Stimulated activated CD8-positive, alpha-beta memory T cell treated with anti-CD3 and anti-CD28 coated beads, Interleukin-12 subunit alpha, Interleukin-12 subunit beta, amount 100 ng/mL, for 4 hours (primary cell): Measurements from ENCODE around the gene CYP19A1.
"Not testable (repeated sequence)": the region's sequence is repeated elsewhere in the genome, so short reads cannot be mapped to it uniquely, and the experiment has no call there.

Experiments used
- DNase-seq: peaks from one replicate; pipeline ENCODE4 v3.0.0-alpha.2; 2020; ENCODE audit warnings: low read depth

The CYP19A1 gene

GRCh38 chr15:51205050-51205975 lies 133.1 kb downstream of the CYP19A1 start:
- no peak for DNase-seq

DNA sequence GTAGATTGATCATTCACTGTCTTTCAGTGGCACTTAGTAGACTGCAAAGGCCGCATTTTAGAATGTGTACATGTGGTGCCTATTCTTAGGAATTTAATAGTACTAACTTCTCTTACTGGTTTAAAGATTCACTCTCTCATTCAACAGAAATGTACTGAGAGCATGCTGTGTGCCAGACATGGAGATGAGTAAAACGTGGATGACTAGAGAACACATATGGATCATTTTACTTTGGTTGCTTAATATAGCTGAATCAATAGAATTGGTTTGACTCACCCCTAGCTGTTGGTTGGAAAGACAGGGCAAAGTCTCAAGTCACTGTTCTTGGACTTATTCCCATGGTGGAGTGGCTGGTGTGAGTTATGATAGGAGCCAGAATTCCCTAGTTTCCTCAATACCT lies 134.6 kb downstream of the CYP19A1 start:
- no peak for DNase-seq

- DNase-seq: no peak
Measured at GRCh38 chr15:51202783-51203182, 135.6 kb downstream of the CYP19A1 start.

DNA sequence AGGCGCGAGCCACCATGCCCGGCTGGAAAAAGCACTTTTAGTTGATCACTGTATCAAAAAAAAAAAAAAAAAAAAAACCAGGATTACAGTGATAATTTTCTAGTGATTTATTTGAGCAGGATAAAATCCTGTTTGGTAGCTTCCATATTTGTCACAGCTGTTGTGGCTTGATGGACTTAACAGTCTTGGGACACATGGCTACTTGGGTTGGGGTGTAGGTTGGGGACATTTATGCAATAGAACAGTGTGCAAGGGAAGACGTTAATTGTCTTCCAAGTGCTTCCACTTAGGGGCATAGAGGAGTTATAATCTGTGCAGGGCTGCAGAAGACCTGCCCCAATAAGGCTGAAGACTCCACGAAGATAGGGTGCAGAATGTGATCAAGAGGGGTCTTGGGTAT lies 136.8 kb downstream of the CYP19A1 start:
- DNase-seq: no peak

DNA sequence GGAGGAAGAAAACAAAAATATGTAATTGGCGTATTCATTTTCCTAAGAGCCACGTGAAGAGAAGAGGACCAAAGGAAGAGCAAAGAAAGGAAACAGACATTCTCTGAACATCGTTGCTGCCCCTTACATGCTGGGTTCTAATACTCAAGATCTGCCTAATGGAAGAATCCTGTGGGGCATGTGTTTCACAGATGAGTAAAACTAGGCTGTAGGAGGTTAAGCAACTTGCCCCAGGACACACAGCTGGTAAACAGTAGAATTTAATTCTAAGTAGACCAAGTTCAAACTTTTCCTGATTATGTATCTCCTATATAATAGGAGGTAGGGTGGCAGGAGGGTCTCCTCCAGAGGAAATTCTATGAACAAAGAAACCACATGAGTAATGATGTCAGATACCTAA lies 137.6 kb downstream of the CYP19A1 start:
- DNase-seq: no peak

- DNase-seq: no peak
Measured at GRCh38 chr15:51199541-51199940, 138.9 kb downstream of the CYP19A1 start.

GRCh38 chr15:51198701-51199232 lies 139.6 kb downstream of the CYP19A1 start:
- DNase-seq: no peak

DNA sequence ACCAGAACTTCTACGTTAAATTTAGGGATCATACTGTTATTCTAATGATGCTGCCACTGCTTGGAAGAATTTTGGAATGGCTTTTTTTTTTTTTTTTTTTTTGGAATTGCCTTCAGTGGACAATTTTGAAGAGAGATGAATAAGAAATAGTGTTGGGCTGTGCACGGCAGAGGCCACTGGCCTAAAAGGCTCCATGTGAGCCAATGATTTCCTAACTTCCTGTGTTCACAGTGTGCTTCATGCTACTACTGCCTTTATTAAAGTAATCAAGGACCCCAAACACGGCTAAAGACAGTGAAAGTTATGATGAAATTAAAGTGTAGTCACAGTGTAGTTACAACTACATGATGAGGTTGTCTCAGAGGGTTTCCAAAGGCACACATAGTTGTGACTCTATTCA lies 142.9 kb downstream of the CYP19A1 start:
- DNase-seq: no peak

DNA sequence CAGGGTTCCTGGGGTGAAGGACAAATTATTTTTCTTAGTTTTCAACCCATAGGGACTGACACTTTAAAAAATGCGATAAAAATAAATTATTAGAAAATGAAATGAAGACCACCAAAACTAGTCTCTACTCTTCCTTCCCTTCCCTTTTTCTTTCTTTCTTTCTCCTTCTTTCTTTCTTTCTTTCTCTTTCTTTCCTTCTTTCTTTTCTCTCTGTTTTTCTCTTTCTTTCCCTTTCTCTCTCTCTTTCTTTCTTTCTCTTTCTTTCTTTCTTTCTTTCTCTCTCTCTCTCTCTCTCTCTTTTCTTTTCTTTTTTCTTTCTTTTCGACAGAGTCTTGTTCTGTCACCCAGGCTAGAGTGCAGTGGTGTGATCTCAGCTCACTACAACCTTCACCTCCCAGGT lies 144.4 kb downstream of the CYP19A1 start:
- DNase-seq: no peak

- no peak for DNase-seq
Measured at GRCh38 chr15:51193526-51193925, 144.9 kb downstream of the CYP19A1 start.

DNA sequence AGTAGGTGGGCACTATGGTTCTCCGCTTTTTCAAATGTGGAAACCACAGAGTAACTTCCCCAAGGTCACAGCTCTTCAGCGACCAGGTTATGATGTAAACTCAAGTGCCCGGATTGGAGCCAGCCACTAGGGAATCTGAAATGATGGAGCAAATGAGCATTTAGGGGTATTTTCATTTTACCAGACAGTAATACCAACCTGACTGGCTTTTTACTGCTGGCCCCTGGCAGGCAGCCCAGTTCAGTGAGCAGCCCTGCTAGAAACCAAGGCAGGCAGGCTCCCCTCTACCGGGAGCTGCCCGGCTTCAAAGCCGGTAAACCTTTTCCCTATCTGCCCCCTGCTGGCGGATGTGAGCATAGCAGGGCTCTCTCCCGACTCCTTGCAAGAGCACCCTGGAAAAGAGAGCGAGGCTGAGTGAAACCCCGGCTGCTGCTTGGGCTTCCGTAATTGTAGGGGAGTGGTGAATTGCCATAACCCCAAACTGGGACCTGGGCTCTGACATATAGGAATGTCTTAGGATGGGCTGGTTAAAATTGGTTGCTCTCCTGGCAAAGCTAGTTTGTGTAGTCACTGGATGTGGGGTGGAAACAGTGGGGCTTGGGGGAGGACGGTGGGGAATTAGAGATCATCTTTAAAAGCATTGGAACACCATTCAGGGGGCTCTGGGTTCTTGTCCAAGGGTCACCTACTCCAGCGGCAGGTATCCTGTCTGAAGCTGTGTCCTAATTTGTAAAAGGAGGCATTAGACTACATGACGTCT lies 145.7 kb downstream of the CYP19A1 start:
- DNase-seq: peak; percentile 31

DNA sequence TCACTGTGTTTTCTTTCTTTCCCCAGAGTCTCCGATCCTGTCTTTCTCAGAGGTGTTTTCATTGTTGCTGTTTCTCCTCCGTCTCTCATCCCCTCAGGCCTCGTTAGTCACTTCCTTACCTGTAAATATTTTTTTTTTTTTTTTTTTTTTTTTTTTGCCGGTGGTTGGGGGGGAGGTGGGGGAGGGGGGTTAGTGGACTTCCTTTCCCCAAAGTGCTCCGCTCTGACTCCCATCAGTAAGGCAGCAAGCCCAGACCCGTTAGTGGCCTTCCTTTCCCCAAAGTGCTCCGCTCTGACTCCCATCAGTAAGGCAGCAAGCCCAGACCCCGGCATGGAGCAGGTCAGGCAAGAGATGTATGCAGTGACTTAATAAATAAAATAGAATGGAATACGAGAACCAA lies 146.6 kb downstream of the CYP19A1 start:
- DNase-seq: no peak

GRCh38 chr15:51191072-51191670 lies 147.2 kb downstream of the CYP19A1 start:
- DNase-seq: no peak

DNA sequence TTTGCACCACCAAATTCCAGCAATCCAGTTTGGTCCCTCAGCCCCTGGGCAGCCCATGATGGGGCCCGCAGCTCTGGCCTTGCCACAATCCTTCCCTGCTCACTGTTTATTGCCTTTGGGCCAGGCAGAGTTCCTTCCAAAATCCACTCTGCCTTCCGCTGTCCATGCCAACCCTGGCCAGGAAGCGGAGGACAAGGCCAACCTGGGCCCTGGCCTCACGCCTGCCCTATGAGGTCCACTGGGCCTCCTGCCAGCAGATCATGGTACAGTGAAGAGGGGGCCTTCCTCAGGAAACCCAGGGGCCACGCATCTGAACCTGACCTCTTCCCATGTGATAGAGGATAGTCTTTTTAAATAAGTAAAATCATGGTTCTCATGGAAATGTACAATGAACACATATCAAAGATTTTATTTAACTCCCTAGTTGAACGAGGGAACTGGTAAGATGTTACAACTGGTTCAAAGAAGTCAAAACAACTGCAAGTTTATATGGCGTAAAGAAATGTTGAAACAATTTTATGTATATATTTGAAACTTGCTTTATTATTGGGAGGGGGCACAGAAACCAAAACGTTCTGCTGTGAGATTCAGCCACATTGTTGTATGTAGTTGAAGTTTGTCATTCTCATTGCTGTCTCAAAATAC lies 147.8 kb downstream of the CYP19A1 start:
- DNase-seq: no peak

GRCh38 chr15:51189669-51190385 lies 148.6 kb downstream of the CYP19A1 start:
- DNase-seq: no peak

DNA sequence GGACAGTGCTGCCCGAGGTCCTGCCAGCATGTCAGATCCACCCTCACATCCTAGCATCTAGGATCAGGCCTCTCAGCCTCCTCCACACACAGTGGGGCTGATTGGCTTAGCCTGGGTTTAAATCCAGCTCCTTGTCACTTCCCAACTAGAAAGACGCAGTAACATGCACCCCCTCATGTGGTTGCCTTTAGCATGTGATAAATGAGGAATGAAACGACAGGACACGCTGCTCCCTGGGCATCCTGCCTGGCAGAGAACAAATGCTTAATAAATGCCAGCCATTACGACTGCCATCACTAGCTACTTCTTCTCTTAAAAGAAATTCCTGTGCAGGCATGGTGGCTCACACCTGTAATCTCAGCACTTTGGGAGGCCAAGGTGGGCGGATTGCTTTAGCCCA lies 149.6 kb downstream of the CYP19A1 start:
- not testable (repeated sequence) for DNase-seq

- no peak for DNase-seq
Measured at GRCh38 chr15:51186891-51187290, 151.5 kb downstream of the CYP19A1 start.

DNA sequence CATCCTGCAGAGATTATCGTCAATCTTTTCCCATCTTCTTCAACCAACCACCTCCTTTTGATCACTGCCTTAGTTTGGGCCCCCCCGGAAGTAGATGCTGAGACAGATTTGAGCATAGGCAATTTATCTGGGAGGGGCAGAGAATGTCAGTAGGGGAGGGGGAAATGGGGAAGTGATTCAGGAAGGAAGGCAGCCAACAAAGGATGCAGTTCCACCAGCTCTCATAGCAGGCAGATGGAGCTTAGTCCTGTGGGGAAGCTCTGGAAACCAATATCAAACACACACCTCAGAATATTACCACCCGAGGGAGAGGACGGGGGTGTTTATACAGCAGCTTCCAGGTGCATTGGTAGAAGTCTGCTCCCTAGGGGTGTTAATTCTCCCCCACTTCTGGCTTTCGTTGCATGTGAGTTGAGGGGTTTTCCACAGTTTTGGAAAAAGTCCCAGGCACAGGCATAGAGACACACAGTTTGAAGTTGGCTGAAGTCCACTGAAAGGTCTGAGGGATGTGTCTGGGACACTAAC lies 152.2 kb downstream of the CYP19A1 start:
- no peak for DNase-seq

GRCh38 chr15:51185213-51186159 lies 152.9 kb downstream of the CYP19A1 start:
- DNase-seq: no peak

GRCh38 chr15:51184627-51185026 lies 153.8 kb downstream of the CYP19A1 start:
- DNase-seq: no peak
